GM13977 (cell line): Measurements from ENCODE around the gene GRAP2.
"Not testable (repeated sequence)": the region's sequence is repeated elsewhere in the genome, so short reads cannot be mapped to it uniquely, and the experiment has no call there.

ENCODE experiments used
- DNase-seq: peaks from one replicate; pipeline ENCODE4 v3.0.0; 2012; ENCODE audit warnings: low spot score
- in situ Hi-C: fragments of 300-500 bp; cut with MboI; formaldehyde crosslinking; loops from one replicate; pipeline ENCODE4 v1.12.0; 2022; ENCODE audit warnings: low sequenced_read_pairs, low pct_unique_long_range_greater_than_20kb, mixed read lengths, inconsistent platforms; ENCODE audit not compliant: unreplicated experiment
- TF ChIP-seq, protein P1 (sequence below): IDR thresholded peaks from 2 replicates; pipeline ENCODE4 v1.5.1; 2012; ENCODE audit warnings: mild to moderate bottlenecking, control low read depth; ENCODE audit not compliant: insufficient read depth; ENCODE audit errors: extremely low read depth, missing control alignments

The GRAP2 gene

DNA sequence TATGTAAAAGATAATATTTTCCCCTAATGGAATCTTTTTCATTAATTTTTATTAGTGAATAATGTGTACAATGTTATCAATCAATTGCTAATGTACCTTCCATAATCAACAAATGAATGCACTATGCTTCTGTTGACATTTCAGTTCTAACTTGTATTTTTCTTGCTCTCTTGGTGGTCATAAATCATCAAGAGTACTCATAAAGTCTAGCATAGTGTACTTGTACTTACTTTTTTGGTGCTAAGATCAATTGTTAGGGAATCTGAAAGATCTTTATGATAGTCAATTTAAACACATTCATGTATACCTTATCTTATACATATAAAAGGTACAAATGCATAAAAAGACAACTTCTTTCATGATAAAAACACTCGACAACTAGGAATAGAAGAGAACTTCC, 17.8 kb upstream of the GRAP2 start:
- in situ Hi-C loops, result no loop called here
- TF ChIP-seq, protein P1, sequence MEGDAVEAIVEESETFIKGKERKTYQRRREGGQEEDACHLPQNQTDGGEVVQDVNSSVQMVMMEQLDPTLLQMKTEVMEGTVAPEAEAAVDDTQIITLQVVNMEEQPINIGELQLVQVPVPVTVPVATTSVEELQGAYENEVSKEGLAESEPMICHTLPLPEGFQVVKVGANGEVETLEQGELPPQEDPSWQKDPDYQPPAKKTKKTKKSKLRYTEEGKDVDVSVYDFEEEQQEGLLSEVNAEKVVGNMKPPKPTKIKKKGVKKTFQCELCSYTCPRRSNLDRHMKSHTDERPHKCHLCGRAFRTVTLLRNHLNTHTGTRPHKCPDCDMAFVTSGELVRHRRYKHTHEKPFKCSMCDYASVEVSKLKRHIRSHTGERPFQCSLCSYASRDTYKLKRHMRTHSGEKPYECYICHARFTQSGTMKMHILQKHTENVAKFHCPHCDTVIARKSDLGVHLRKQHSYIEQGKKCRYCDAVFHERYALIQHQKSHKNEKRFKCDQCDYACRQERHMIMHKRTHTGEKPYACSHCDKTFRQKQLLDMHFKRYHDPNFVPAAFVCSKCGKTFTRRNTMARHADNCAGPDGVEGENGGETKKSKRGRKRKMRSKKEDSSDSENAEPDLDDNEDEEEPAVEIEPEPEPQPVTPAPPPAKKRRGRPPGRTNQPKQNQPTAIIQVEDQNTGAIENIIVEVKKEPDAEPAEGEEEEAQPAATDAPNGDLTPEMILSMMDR, result no peak
- no peak for DNase-seq

DNA sequence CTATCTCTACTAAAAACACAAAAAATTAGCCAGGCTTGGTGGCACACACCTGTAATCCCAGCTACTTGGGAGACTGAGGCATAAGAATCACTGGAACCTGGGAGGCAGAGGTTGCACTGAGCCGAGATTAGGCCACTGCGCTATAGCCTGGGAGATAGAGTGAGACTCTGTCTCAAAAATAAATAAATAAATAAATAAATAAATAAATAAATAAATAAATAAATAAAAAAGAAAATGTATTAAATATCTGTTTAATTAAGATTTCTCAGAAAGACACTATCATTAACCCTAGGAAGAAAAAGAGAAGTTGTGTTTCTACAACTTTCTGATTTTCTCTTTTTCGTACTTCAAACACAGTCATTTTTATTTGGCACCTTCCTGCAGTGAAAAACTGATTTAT, 11.0 kb upstream of the GRAP2 start:
- in situ Hi-C loops, DNase-seq: not testable (repeated sequence)

DNA sequence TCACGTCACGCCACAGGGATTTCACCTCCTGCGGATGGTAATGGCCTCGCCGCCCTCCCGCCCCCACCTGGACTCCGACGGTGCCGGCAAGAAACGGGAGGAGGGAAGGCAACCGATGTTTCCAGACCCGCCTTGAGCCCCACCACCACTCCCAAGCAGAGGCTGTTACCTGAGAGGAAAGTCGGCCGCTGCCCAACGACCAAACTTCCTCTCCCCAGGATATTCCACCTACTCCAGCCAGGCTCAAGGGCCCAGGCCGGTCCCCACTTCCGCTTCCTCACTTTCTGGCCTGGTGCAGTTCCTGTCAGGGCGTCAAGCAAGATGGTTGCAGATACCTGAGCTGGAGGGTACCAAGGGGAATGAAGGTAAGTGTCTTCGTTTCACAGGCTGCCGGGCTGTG, 7.4 kb upstream of the GRAP2 start, which contains the start of gene ENTHD1:
TSS of gene ENTHD1 (minus strand) at position 235 of the 400 bp plus-strand sequence. CDS start 6,012 bp downstream, outside the sequence.
- DNase-seq, result no peak
- in situ Hi-C loops, result no loop called here
- TF ChIP-seq, protein P1, result no peak

DNA sequence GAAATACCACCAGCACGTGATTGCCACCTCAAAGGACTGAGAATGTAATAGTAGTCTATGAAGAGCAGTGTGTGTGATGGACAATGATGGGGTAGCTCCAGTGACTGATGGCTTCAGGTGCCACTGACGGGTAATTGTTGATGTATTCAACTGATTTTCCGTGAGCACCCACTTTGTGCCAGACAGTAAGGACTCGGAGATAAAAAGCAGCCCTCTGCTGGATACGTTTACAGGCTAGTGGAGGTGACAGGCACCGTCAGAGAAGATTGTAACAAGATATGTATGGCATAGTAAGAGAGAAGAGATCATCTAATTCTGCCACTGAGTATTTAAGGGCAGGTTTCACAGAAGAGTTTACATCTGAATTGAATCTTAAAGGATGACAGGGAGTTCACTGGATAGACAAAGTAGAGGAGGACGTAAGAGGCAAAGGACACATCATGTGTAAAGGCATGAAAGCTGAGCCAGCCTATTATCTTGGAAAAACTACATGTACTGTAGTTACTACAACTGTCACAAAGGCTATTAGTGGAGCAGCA, 6.3 kb upstream of the GRAP2 start:
- DNase-seq, result no peak
- in situ Hi-C loops, result no loop called here
- TF ChIP-seq, protein P1, result no peak

DNA sequence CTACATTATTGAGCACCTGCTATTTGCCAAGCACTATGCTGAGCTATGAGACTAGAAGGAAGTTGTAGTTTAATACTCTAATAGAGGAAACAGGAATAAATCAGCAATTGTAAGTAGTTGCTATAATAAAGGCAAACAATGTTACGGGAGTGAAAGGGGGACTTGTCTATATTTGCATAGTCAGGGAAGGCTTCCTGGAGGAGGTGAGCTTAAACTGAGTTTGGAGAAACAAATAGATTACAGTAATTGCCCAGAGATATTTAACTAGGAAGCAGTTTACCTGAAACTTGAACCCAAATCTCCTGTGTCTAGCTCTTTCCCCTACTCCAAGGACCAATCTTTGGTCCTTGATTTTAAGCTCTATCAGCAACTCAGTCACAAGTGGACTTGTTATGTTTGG, 5.2 kb upstream of the GRAP2 start:
- TF ChIP-seq, protein P1, result no peak
- in situ Hi-C loops, result no loop called here
- no peak for DNase-seq

DNA sequence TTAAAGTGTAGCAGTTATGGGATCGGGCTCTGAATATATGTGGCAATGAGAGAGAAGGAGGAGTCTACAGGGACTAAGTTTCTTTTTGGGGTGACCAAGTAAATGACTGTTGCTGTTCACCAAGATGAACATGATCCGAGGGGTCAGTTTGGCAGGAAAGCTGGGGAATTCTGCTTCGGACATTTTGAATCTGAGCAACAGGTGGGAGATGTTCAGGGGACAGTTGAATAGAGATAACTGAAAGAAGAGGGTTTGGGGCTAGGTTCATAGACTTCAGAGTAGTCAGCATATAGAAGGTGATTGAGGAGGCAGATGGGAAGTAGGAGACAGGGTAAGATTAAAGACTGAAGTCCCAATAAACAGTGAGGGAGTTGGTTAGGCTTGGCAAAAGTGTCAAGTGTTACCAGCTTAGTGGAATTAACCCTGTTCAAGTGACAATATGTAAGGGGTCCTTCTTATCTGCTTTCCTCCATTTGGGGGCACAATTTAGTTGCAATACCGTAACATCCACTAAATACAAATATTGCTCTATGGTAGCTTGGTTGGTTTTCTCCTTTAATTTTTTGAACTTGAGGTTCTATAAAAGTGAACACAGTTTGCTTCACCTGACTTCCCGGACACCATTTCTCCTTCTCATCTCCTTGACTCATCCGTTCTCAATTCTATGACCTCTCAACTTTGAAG, 4.4 kb upstream of the GRAP2 start:
- TF ChIP-seq, protein P1, result no peak
- in situ Hi-C loops, result no loop called here
- no peak for DNase-seq

DNA sequence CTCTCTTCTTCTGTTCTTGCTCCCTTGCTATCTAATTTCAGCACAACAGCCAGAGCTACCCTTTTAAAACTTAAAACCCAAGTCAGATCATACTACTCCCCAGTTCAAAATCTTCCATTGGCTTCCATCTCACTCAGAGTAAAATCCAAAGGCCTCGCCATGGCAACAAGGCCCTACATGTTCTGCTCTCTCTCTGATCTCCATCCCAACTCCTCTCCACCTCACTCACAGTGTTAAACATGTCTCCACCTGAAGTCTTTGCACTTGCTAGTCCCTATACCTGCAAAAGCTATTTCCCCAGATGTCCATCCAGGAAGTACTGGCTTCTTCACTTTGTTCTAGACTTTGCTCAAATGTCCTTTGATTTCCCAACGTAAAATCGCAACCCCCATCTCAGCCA, 3.0 kb upstream of the GRAP2 start:
- TF ChIP-seq, protein P1, result no peak
- DNase-seq, result no peak
- in situ Hi-C loops, result no loop called here
